Fibroblast of skin of abdomen (primary cell): ENCODE data around the gene VSTM4.

Source experiments
- DNase-seq: peaks from one replicate; pipeline ENCODE4 v3.0.0-alpha.2; 2013

VSTM4 gene

GRCh38 chr10:49037187-49037586 lies 78.1 kb downstream of the VSTM4 start:
- DNase-seq = peak; percentile 17

DNA sequence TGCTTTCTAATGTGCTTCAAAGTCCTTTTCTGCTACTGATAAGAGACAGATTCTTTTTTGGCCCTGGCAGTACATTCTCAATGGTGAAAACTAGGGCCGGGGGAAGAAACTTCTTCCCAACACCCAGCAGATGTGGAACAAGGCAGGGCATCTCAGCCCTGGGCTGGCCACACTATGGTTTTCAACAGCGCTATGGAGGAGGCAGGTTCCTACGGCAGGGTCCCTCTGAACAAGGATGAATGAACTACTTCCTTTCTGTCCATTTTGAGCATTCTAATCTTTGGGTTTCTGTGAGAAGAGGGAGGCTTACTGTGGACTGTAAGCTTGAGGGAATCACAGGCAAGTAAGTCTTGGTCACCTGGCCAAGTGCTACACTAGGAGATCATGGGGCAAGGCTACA lies 78.7 kb downstream of the VSTM4 start:
- no peak for DNase-seq

- no peak for DNase-seq
These were observed 79.4 kb downstream of the VSTM4 start for GRCh38 chr10:49035920-49036319.

DNA sequence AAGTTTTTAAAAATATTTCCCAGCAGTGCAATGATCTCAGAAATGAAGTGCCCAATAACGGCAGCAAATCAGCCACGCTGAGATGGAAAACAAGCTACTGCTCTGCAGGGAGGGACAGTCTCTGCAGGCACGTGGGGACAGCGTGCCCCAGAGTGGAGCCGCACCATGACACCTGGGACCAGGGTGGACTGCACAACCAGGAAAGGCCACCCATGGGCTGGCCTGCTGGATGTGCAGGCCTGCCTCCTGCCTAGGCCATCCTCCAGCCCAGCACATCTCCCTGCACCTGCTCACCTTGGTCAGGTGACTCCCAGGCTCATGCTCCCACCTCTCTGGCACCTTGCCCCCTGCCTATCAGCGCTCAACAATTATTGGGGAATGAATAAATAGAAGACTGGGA lies 80.4 kb downstream of the VSTM4 start:
- DNase-seq = no peak

GRCh38 chr10:49033939-49034338 lies 81.4 kb downstream of the VSTM4 start:
- no peak for DNase-seq

- no peak for DNase-seq
These were observed 85.7 kb downstream of the VSTM4 start for GRCh38 chr10:49029666-49030065.

- DNase-seq = no peak
These were observed 86.7 kb downstream of the VSTM4 start for GRCh38 chr10:49028639-49029038.

GRCh38 chr10:49025347-49025983 lies 89.9 kb downstream of the VSTM4 start:
- DNase-seq = no peak

DNA sequence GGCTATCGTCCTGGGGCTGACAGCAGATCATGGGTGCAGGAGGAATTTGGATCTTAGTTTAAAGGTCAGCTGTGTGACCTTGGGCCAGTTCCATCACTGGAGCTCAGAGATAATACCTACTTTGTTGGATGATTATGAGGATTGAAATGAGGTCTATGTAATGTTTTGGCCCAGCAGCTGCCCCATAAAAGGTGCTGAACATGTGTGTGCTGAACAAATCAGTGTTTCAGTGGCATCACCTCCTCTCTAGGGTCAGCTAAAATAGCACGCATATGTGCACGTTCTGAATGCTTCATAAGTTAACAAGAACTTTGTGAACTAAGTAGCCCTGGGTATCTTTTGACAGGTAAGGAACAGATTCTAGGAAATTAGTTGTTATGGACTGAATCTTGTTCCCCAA lies 90.8 kb downstream of the VSTM4 start:
- DNase-seq = no peak

DNA sequence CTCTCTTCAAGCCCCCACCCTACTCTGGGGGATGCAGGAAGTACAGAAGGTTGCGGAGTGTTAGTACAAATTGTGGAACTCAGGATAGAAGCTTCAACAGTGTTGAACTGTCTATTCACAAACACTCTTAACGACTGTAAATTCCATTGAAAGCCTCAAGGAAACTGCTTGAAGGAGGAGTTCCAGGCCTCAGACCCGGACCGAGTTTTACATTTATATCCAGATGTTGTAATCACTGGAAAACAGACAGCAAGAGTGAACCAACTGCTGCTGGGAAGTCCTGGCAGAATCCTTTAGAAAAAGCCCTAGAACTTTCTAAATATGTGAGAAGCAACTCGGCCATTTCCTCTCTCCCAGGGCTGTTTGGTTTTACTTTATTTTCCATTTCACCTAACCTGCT lies 91.6 kb downstream of the VSTM4 start:
- peak; percentile 28 for DNase-seq

DNA sequence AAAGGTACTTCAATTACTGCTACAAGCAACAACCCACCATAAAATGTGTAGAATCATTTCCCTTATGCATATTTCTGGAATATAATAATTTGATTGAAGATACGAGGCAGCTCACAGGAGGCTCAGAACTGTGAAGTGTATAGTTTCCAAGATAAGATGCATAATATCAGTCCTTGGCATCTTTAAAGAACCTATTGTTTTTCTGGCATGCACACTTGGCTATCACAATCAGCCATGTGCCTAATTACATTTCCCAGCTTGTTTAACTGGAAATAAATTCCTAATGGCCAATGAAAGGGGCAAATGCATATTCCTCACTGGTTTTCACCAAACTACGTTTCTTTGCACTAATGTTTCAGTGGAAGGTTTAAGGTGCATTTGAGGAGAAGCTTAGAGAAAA lies 92.3 kb downstream of the VSTM4 start:
- DNase-seq = no peak

DNA sequence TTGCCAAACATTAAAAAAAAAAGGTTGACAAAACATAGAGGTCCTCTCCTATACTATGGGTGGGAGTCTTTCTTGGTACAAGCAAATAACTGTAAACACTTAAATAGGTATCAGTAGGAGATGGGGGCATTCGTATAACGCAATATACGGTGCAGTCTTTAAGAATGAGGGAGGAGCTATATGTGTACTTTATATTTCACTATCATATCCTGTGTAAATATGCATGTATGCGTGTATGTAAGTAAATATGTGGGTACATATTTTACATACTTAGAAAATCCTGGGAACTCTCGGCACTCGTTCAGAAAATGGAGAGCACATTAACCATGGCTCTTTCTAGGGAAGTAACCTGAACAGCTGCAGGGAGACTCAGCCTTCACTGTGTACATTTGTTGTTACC lies 93.6 kb downstream of the VSTM4 start:
- no peak for DNase-seq

DNA sequence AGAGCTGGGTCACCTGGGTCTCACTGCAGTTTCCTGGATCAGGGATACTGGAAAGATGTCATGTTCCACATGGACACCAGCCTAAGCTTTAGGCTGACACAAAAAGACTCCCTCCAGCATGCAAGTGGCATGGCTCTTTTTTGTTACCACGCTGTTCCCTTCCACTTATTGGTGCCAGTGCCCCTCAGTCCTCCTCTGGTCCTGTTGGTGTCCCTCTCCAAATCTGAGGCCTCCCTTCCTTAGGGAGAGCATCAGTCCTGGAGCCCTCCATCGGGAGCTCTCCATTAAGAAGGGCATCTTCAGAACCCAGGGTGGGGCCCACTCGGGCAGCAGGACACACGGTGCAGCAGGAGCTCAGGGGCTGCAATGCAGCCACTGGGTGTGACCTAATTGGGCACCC lies 99.6 kb downstream of the VSTM4 start:
- DNase-seq = no peak

GRCh38 chr10:49012603-49013002 lies 102.7 kb downstream of the VSTM4 start:
- DNase-seq = no peak

DNA sequence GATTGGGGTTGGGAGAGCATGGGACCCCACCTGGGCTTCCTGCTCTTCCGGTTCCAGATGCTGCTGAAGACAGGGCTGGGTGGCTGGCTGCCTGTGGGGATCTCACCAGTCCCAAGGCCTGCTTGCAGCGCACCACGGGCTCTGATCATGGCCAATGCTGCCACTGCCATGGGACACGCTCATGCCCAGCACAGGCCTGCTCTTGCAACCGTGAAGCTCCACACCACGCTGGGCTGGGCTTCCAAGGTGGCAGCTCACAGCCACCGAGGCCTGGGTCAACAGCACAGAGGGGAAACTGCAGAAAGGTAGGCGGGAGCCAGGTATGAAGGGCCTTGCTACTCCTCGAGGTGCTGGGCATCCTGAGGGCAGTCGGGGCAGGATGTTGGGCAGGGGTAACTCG lies 103.6 kb downstream of the VSTM4 start:
- no peak for DNase-seq

- DNase-seq = no peak
These were observed 104.5 kb downstream of the VSTM4 start for GRCh38 chr10:49010865-49011264.

GRCh38 chr10:49010295-49010694 lies 105.0 kb downstream of the VSTM4 start:
- no peak for DNase-seq

DNA sequence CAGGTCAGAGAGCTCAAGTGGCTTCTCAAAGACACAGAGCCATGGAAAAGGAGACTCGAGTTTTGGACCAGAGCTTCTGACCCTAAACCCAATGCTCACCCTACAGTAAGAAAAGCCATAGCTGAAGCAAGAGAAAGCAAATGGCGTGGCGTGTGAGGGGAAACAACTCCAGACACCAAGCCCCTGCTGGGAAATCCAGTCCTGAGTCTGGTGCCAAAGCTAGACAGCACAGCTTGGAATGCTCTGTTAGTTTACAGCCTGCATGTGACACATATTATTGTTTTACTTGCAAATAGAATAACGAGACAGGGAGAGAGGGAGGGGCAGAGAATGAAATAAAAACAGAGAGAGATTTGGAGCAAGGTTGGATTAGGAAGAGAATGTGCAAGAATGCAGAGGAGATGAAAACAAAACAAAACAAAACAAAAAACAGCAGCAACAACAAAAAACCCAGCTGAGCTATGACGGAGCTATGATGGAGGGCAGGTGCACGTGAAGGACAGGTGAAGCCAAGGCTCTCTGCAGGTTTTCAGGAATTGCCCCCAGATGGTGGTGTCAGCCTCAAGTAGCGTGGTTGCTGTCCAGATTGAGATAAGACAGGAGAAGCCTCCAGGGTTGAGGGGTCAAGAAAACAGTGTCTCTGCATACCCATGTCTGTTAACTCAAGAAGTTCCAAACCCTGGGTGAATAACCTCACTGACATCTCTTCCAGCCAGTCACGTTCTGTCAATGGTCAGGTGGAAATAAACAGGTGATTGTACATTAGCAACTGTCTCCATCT lies 105.9 kb downstream of the VSTM4 start:
- no peak for DNase-seq

GRCh38 chr10:49008505-49009198 lies 106.7 kb downstream of the VSTM4 start:
- no peak for DNase-seq

GRCh38 chr10:49008091-49008490 lies 107.2 kb downstream of the VSTM4 start:
- DNase-seq = no peak

- no peak for DNase-seq
These were observed 108.2 kb downstream of the VSTM4 start for GRCh38 chr10:49007129-49007528.

- DNase-seq = no peak
These were observed 110.1 kb downstream of the VSTM4 start for GRCh38 chr10:49005270-49005669.

DNA sequence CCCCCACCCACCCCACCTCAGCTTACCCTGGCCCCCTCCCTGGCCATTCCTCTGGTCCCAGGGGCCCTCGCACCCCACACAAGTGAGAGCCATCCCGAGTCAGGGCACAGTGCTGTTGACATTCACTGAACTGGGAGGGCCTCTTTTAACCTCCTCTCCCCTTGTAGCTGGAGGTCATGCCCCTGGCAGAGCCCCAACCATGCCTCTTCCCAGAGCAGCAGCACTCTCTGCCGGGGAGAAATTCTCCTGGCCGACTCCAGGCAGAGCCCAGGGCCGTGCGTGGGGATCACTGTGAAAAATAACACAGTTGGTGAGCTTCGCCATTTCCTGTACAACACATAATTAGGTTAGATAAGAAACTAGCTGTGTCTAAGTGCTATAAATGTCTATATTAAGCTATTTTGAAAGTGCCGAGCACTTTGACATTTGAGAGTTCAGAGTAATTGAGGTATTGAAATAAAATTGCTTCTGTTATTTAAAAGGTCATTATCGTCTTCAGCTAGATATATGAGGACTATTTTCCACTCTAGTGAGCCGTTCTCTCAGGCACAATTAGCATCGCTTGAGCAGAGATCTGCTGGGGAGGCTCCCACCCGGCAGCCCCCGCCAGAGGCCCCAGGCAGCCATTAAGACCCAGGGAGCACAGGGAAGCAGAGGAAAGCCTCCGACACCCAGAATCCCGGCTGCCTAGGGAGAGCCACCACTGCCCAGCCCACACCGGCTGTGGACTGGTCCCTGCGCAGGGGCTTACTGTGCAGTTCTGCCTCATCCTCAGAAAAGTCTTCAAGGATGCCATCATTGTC lies 113.3 kb downstream of the VSTM4 start:
- DNase-seq = no peak
